PFSK-1 (cell line): ENCODE data around the gene MIPEP.

ENCODE experiments used
- FOXP2 ChIP-seq: optimal IDR thresholded peaks from 2 replicates; pipeline ENCODE3; 2011; ENCODE audit warnings: borderline replicate concordance, control low read depth, inconsistent platforms; ENCODE audit not compliant: insufficient read depth; ENCODE audit errors: extremely low read length, extremely low read depth
- POLR2AphosphoS5 ChIP-seq: IDR thresholded peaks from 2 replicates; pipeline ENCODE4 v1.6.1; 2012; ENCODE audit warnings: low read depth, mild to moderate bottlenecking, control low read depth, low read length, moderate library complexity
- SIN3A ChIP-seq: IDR thresholded peaks from 2 replicates; pipeline ENCODE4 v1.6.1; 2012; ENCODE audit warnings: mild to moderate bottlenecking, low read length, moderate library complexity, borderline replicate concordance; ENCODE audit not compliant: insufficient read depth
- TAF1 ChIP-seq: IDR thresholded peaks from 2 replicates; pipeline ENCODE4 v1.6.1; 2012; ENCODE audit warnings: low read length, control low read depth, borderline replicate concordance; ENCODE audit not compliant: insufficient read depth
- TF ChIP-seq, protein P1 (sequence below), 2 experiments: IDR thresholded peaks; 2 replicates each; pipeline versions ENCODE4 v1.6.1 to v1.8.0; 2011 to 2012; ENCODE audit warnings: low read depth in 2 of 2, low read length in 2 of 2, control low read depth in 1 of 2, inconsistent platforms in 1 of 2, mild to moderate bottlenecking in 1 of 2, moderate library complexity in 1 of 2; ENCODE audit not compliant: insufficient read depth in 1 of 2

MIPEP gene

DNA sequence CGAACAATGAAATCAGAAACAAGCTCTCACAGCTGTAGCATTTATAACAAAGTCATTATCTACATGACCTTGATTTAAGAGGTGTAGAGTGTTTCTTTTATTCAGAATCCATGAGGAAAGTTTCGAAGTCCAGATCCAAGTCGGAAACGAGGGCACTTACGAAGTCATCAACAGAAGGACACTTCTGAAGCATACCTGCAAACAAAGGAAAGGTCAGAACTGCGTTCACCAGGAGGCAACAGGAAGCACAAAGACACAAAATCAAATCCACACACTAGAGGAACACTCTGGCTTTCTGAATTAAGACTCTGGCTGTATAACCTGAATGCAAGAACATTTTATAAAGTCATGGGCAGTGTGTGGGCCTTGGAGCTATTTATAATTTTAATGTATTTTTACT, 158.9 kb downstream of the MIPEP start:
- TF ChIP-seq POLR2AphosphoS5 (no peak), FOXP2 (no peak), SIN3A (no peak), TAF1 (no peak)
- TF ChIP-seq, protein P1, sequence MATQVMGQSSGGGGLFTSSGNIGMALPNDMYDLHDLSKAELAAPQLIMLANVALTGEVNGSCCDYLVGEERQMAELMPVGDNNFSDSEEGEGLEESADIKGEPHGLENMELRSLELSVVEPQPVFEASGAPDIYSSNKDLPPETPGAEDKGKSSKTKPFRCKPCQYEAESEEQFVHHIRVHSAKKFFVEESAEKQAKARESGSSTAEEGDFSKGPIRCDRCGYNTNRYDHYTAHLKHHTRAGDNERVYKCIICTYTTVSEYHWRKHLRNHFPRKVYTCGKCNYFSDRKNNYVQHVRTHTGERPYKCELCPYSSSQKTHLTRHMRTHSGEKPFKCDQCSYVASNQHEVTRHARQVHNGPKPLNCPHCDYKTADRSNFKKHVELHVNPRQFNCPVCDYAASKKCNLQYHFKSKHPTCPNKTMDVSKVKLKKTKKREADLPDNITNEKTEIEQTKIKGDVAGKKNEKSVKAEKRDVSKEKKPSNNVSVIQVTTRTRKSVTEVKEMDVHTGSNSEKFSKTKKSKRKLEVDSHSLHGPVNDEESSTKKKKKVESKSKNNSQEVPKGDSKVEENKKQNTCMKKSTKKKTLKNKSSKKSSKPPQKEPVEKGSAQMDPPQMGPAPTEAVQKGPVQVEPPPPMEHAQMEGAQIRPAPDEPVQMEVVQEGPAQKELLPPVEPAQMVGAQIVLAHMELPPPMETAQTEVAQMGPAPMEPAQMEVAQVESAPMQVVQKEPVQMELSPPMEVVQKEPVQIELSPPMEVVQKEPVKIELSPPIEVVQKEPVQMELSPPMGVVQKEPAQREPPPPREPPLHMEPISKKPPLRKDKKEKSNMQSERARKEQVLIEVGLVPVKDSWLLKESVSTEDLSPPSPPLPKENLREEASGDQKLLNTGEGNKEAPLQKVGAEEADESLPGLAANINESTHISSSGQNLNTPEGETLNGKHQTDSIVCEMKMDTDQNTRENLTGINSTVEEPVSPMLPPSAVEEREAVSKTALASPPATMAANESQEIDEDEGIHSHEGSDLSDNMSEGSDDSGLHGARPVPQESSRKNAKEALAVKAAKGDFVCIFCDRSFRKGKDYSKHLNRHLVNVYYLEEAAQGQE (IDR thresholded peaks at IDR 0.05; ENCODE audit: insufficient read depth in 1 of 2, low read depth in 2 of 2, low read length in 2 of 2) = no peak

DNA sequence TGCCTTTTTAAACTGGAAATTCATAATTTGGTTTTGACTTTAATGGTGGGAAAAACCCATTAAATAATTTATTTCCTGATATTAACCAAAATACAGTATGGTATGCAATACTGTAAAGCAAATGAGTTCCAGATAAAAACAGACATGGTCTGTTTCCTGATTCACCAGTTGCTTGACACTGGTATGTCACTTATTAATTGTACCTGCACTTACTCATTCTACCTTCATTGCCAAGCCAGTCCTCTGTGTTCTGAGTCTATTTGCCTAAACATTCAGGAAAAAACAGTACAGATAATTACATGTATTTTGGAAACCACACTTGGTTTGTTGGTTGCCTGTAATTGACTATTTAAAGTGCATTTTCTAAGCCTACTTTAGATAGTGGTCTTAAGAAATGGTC, 159.7 kb downstream of the MIPEP start:
- TF ChIP-seq, protein P1 (IDR thresholded peaks at IDR 0.05; ENCODE audit: insufficient read depth in 1 of 2, low read depth in 2 of 2, low read length in 2 of 2) = no peak
- TF ChIP-seq TAF1 = no peak
- no peak for TF ChIP-seq SIN3A
- no peak for TF ChIP-seq POLR2AphosphoS5
- TF ChIP-seq FOXP2 = no peak

DNA sequence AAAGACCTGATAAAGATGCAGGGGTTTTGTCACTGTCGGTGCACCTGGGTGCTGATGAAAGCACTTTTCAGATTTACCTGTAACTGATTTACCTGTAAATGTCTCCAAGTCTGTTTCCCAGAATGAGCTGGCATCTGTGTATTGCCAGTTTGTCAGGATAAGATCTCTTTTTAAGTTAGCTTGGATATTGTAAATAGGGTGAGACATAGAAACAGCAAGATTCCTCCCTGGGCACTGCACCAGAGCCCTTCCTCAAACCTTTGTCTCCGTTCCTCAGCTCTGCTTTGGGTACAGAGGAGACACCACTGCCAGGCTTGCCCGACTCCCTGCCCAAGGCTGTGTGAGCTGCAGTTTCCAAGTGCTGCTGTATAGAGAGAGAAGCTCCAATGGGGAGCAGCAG, 160.4 kb downstream of the MIPEP start:
- TF ChIP-seq POLR2AphosphoS5 = no peak
- TF ChIP-seq TAF1 = no peak
- TF ChIP-seq, protein P1 (IDR thresholded peaks at IDR 0.05; ENCODE audit: insufficient read depth in 1 of 2, low read depth in 2 of 2, low read length in 2 of 2) = no peak
- TF ChIP-seq FOXP2 = no peak
- no peak for TF ChIP-seq SIN3A

DNA sequence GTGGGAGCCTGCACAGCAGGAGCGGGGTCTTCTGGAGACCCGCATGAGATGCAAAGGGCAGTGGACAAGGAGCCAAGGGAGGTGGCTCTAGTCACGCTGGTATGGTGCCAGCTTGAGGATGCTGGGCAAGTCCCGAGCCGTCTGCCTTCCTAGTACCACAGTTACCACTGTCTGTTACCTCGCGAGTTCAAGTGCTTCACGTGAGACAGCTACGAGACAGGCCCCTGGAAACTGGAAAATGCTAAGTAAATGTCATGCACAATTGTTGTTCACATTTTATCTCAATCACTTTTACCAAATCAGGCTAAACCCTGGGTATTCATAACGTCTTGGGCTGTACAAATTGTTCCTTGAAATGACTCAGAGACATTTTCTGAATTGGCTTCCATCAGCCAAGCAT, 163.3 kb downstream of the MIPEP start:
- TF ChIP-seq TAF1 (no peak), POLR2AphosphoS5 (no peak), FOXP2 (no peak), SIN3A (no peak)
- TF ChIP-seq, protein P1 (IDR thresholded peaks at IDR 0.05; ENCODE audit: insufficient read depth in 1 of 2, low read depth in 2 of 2, low read length in 2 of 2) = no peak

DNA sequence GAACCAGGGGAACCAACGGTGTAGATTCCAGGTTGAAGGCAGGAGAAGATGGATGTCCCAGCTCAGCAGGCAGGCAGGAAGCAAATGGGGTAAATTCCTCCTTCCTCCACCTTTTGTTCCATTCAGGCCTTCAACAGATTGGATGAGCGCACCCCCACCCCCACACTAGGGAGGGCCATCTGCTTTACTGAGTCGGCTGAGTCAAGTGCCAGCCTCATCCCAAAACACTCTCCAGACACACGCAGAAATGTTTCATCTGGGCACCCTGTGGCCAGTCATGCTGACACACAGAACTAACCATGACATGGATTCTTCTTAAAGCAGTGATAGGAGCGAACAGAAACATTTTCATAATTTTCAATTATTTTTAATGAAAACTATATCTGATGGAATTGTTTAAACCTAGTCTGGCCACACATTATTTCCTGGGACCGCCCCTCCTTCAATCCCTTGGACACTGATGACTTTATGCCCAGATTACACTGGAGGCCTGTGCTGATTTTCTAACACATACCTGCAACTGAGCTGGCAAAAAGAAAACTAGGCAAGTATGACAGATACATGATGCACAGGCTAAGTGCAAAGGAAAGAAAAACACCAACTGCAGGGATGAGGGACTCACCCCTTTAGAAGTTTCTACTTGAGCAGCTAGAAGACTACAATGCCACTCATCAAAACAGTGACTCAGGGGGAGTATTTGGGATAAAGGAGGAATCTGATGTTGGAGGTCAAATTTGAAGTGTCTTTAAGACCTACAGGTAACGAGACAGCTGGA, 164.8 kb downstream of the MIPEP start:
- TF ChIP-seq POLR2AphosphoS5 (no peak), FOXP2 (no peak), TAF1 (no peak), SIN3A (no peak)
- TF ChIP-seq, protein P1 (IDR thresholded peaks at IDR 0.05; ENCODE audit: insufficient read depth in 1 of 2, low read depth in 2 of 2, low read length in 2 of 2) = no peak
